ENCODE results near the gene PRTN3. TPM values are rescaled to one million over a fixed set of nuclear protein-coding genes. Genes with fewer than 3 reads are reported as not detected.

Gene PRTN3
- total and polyA plus RNA-seq, 5 donors from 2014 or later: not detected

DNA sequence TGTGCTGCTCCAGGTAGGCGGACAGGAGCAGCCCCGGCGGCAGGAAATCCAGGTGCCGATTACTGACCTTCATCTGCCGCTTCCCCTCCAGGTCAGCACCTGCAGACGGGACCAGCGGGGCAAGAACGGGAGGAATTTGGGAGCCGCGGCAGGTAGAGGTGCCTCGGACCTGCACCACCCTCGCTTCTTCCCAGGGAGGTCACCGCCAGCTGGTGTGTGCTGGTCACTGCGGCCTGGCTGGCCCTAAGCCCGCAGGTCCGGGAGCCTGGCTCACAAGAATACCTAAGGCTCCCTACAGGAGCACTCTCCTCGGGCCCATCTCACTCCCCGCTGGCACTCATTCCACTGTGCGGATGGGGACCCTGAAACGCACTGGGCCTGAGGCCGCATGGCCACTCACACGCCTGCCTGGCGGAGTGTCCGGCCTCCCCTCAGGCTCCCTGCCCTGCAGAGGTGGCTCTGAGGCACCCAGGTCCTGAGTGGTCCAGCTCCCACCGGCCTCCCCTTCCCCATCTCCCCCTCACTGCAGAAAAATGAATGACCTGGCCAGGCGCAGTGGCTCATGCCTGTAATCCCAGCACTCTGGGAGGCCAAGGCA, 56.7 kb downstream of the PRTN3 start:
- Mint-ChIP-seq H3K27ac (peak overlapping the region in 1 of 3 donors; percentile 52), H3K9me3 (peaks cover 0 to 2% (median 0%) of the 10 kb centered on the region in 7 donors), H3K4me1 (peaks cover 4 to 47% (median 11%) of the 10 kb centered on the region in 4 donors), H3K27me3 (peaks cover 5% of the 10 kb centered on the region), H3K4me3 (no peak overlapping the region), H3K36me3 (peaks cover 7% of the 10 kb centered on the region)
- H3K27ac ChIP-seq (ENCODE audit: insufficient read depth, low read length, poor library complexity, severe bottlenecking): no peak overlapping the region
- no peaks in the 10 kb centered on the region for H3K27me3 ChIP-seq (ENCODE audit: control insufficient read depth, insufficient read depth, low read length)
- ATAC-seq (ENCODE audit: low read depth in 2 of 2) (no peak), DNase-seq (no peak)
- peaks cover 36% of the 10 kb centered on the region for H3K36me3 ChIP-seq (ENCODE audit: control insufficient read depth, insufficient read depth, low read length)
- H3K9me3 ChIP-seq (ENCODE audit: control insufficient read depth in 2 of 2, low read length in 2 of 2): no peaks in the 10 kb centered on the region
- no peak overlapping the region for H3K4me3 ChIP-seq (ENCODE audit: low read depth, low read length)
- H3K4me1 ChIP-seq (ENCODE audit: control insufficient read depth, insufficient read depth, low read length, poor library complexity, severe bottlenecking): peaks cover 21% of the 10 kb centered on the region

Other genes with a start within 250 kb of the PRTN3 start
- 62.9 TPM for gene POLRMT, start 207.5 kb upstream of the PRTN3 start, total RNA-seq
- gene POLRMT, start 207.5 kb upstream of the PRTN3 start, polyA plus RNA-seq: 10 to 100 TPM; 25.4 to 38.1 (median 34.1) TPM
- 0.81 TPM for gene FGF22, start 201.1 kb upstream of the PRTN3 start, total RNA-seq
- under 1 TPM in 1 of 4 donors, not detected in 3; 0.17 TPM for gene FGF22, start 201.1 kb upstream of the PRTN3 start, polyA plus RNA-seq
- gene RNF126, start 177.8 kb upstream of the PRTN3 start, total RNA-seq: 124 TPM
- 10 to 100 TPM; 57.2 to 80.8 (median 76.9) TPM for gene RNF126, start 177.8 kb upstream of the PRTN3 start, polyA plus RNA-seq
- 0.64 TPM for gene FSTL3, start 164.6 kb upstream of the PRTN3 start, total RNA-seq
- 1 to 10 TPM in 1 of 4 donors, under 1 TPM in 3; 0.55 to 2.1 (median 0.71) TPM for gene FSTL3, start 164.6 kb upstream of the PRTN3 start, polyA plus RNA-seq
- 3.3 TPM for gene PRSS57, start 145.5 kb upstream of the PRTN3 start, total RNA-seq
- gene PRSS57, start 145.5 kb upstream of the PRTN3 start, polyA plus RNA-seq: not detected
- not detected for gene PALM, start 132.1 kb upstream of the PRTN3 start, total RNA-seq
- gene PALM, start 132.1 kb upstream of the PRTN3 start, polyA plus RNA-seq: not detected
- not detected for gene MISP, start 89.9 kb upstream of the PRTN3 start, total RNA-seq
- gene MISP, start 89.9 kb upstream of the PRTN3 start, polyA plus RNA-seq: not detected
- gene PTBP1, start 43.5 kb upstream of the PRTN3 start, total RNA-seq: 308 TPM
- gene PTBP1, start 43.5 kb upstream of the PRTN3 start, polyA plus RNA-seq: 100 to 1,000 TPM; 108 to 132 (median 126) TPM
- not detected for gene PLPPR3, start 19.0 kb upstream of the PRTN3 start, total RNA-seq
- not detected for gene PLPPR3, start 19.0 kb upstream of the PRTN3 start, polyA plus RNA-seq
- gene AZU1, start 13.2 kb upstream of the PRTN3 start, total RNA-seq: 0.59 TPM
- not detected for gene AZU1, start 13.2 kb upstream of the PRTN3 start, polyA plus RNA-seq
- gene ELANE, start 11.3 kb downstream of the PRTN3 start, total RNA-seq: not detected
- gene ELANE, start 11.3 kb downstream of the PRTN3 start, polyA plus RNA-seq: not detected
- 1.9 TPM for gene CFD, start 18.7 kb downstream of the PRTN3 start, total RNA-seq
- gene CFD, start 18.7 kb downstream of the PRTN3 start, polyA plus RNA-seq: 1 to 10 TPM; 2.0 to 6.4 (median 2.5) TPM
- gene MED16, start 52.2 kb downstream of the PRTN3 start, total RNA-seq: 71.5 TPM
- 10 to 100 TPM; 61.9 to 91.7 (median 81.4) TPM for gene MED16, start 52.2 kb downstream of the PRTN3 start, polyA plus RNA-seq
- not detected for gene RNU6-9, start 52.5 kb downstream of the PRTN3 start, total RNA-seq
- not detected for gene RNU6-9, start 52.5 kb downstream of the PRTN3 start, polyA plus RNA-seq
- 266 TPM for gene R3HDM4, start 72.2 kb downstream of the PRTN3 start, total RNA-seq
- gene R3HDM4, start 72.2 kb downstream of the PRTN3 start, polyA plus RNA-seq: 100 to 1,000 TPM; 249 to 283 (median 267) TPM
- 0.86 TPM for gene KISS1R, start 76.3 kb downstream of the PRTN3 start, total RNA-seq
- 1 to 10 TPM in 1 of 4 donors, under 1 TPM in 2, not detected in 1; 0.21 to 1.2 (median 0.48) TPM for gene KISS1R, start 76.3 kb downstream of the PRTN3 start, polyA plus RNA-seq
- 14.4 TPM for gene ARID3A, start 85.0 kb downstream of the PRTN3 start, total RNA-seq
- 1 to 10 TPM in 2 of 4 donors, under 1 TPM in 2; 0.63 to 1.4 (median 0.99) TPM for gene ARID3A, start 85.0 kb downstream of the PRTN3 start, polyA plus RNA-seq
- 23.8 TPM for gene WDR18, start 143.3 kb downstream of the PRTN3 start, total RNA-seq
- gene WDR18, start 143.3 kb downstream of the PRTN3 start, polyA plus RNA-seq: 10 to 100 TPM; 55.4 to 71.1 (median 64.9) TPM
- not detected for gene GRIN3B, start 159.4 kb downstream of the PRTN3 start, total RNA-seq
- gene GRIN3B, start 159.4 kb downstream of the PRTN3 start, polyA plus RNA-seq: not detected
- gene TMEM259, start 180.1 kb downstream of the PRTN3 start, total RNA-seq: 339 TPM
- gene TMEM259, start 180.1 kb downstream of the PRTN3 start, polyA plus RNA-seq: 10 to 100 TPM; 51.6 to 67.1 (median 54.2) TPM
- not detected for gene RNU6-2, start 180.5 kb downstream of the PRTN3 start, total RNA-seq
- not detected for gene RNU6-2, start 180.5 kb downstream of the PRTN3 start, polyA plus RNA-seq
- 397 TPM for gene CNN2, start 185.6 kb downstream of the PRTN3 start, total RNA-seq
- gene CNN2, start 185.6 kb downstream of the PRTN3 start, polyA plus RNA-seq: 100 to 1,000 TPM; 378 to 426 (median 401) TPM
- gene ABCA7, start 199.1 kb downstream of the PRTN3 start, total RNA-seq: 161 TPM
- 10 to 100 TPM in 1 of 4 donors, 1 to 10 TPM in 3; 3.4 to 13.3 (median 6.9) TPM for gene ABCA7, start 199.1 kb downstream of the PRTN3 start, polyA plus RNA-seq
- 756 TPM for gene ARHGAP45, start 226.2 kb downstream of the PRTN3 start, total RNA-seq
- 100 to 1,000 TPM; 258 to 297 (median 277) TPM for gene ARHGAP45, start 226.2 kb downstream of the PRTN3 start, polyA plus RNA-seq